WTC11 (cell line): ENCODE measurements around the gene CD300A.

Source experiments
- ELF4 ChIP-seq: sonication (generic); formaldehyde crosslinking; IDR thresholded peaks from 2 replicates; pipeline ENCODE4 v1.8.1; 2022; ENCODE audit warnings: low read depth, mild to moderate bottlenecking, moderate library complexity, missing genetic modification reagents
- JUN ChIP-seq: sonication (generic); formaldehyde crosslinking; IDR thresholded peaks from 2 replicates; pipeline ENCODE4 v1.8.0; 2023; ENCODE audit warnings: mild to moderate bottlenecking, missing genetic modification reagents
- NR2C2 ChIP-seq: sonication (generic); formaldehyde crosslinking; IDR thresholded peaks from 2 replicates; pipeline ENCODE4 v1.8.0; 2022; ENCODE audit warnings: mild to moderate bottlenecking, missing genetic modification reagents
- NR3C1 ChIP-seq: sonication (generic); formaldehyde crosslinking; conservative IDR thresholded peaks from 2 replicates; pipeline ENCODE4 v1.8.1; 2023; ENCODE audit warnings: low read depth, mild to moderate bottlenecking, missing genetic modification reagents
- TEAD4 ChIP-seq: sonication (generic); formaldehyde crosslinking; IDR thresholded peaks from 2 replicates; pipeline ENCODE4 v1.8.0; 2022; ENCODE audit warnings: mild to moderate bottlenecking, missing genetic modification reagents
- TP53 ChIP-seq: sonication (generic); formaldehyde crosslinking; IDR thresholded peaks from 2 replicates; pipeline ENCODE4 v1.8.1; 2023; ENCODE audit warnings: mild to moderate bottlenecking, missing genetic modification reagents
- TF ChIP-seq, protein P1 (sequence below): fragments of 200-600 bp; IDR thresholded peaks from 2 replicates; pipeline ENCODE4 v1.8.0; 2022; ENCODE audit warnings: antibody characterized with exemption
- TF ChIP-seq, protein P2 (sequence below): sonication (generic); formaldehyde crosslinking; conservative IDR thresholded peaks from 2 replicates; pipeline ENCODE4 v1.8.1; 2022; ENCODE audit warnings: mild to moderate bottlenecking, missing genetic modification reagents

DNA sequence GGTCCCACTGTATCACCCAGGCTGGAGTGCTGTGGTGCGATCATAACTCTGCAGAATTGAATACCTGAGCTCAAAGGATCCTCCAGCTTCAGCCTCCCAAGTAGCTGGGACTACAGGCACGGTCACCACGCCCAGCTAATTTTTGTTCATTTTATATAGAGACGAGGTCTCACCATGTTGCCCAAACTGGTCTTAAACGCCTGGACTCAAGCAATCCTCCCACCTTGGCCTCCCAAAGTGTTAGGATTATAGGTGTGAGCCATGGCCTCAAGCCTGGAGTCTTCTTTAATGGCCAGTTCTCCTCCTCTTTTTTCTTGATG is 64.4 kb downstream of the CD300A start:
- TF ChIP-seq, protein P1, sequence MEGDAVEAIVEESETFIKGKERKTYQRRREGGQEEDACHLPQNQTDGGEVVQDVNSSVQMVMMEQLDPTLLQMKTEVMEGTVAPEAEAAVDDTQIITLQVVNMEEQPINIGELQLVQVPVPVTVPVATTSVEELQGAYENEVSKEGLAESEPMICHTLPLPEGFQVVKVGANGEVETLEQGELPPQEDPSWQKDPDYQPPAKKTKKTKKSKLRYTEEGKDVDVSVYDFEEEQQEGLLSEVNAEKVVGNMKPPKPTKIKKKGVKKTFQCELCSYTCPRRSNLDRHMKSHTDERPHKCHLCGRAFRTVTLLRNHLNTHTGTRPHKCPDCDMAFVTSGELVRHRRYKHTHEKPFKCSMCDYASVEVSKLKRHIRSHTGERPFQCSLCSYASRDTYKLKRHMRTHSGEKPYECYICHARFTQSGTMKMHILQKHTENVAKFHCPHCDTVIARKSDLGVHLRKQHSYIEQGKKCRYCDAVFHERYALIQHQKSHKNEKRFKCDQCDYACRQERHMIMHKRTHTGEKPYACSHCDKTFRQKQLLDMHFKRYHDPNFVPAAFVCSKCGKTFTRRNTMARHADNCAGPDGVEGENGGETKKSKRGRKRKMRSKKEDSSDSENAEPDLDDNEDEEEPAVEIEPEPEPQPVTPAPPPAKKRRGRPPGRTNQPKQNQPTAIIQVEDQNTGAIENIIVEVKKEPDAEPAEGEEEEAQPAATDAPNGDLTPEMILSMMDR = no peak
- TF ChIP-seq TEAD4 (CRISPR knock-in tag) (no peak), NR3C1 (no peak), NR2C2 (CRISPR knock-in tag) (no peak), JUN (no peak), ELF4 (CRISPR knock-in tag) (no peak), TP53 (CRISPR knock-in tag) (no peak)
- TF ChIP-seq, protein P2, sequence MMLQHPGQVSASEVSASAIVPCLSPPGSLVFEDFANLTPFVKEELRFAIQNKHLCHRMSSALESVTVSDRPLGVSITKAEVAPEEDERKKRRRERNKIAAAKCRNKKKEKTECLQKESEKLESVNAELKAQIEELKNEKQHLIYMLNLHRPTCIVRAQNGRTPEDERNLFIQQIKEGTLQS (CRISPR knock-in tag) = no peak
